HG03103 (cell line): ENCODE results near the gene PRSS58.

Experiments used
- ATAC-seq: cut with Tn5 transposase; IDR thresholded peaks from one replicate; pipeline ENCODE4 v1.9.1; 2021; ENCODE audit warnings: low read depth; ENCODE audit not compliant: unreplicated experiment

PRSS58 gene

DNA sequence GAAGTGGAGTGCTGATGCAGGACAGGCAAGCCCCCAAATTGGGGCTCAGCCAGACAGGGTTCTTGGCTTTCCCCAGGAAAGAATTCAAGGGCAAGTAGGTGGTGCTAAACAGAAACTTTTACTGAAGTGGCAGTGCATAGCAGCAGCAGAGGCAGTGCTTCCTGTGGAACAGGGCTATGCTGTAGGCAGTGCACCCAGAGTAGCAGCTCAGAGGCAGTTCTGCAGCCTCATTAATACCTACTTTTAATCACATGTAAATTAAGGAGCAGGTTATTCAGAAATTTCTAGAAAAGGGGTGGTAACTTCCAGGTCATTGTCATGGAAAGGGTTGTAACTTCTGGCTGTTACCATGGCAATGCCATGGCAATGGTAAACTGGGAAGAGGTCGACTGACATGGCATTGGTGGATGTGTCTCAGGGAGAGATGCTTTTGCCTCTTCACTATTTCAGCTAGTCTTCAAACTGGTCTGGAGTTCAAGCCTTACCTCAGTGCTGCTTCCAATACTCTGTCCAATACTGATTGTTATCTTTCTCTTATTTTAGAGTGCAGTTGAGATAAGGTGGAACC, 29.2 kb downstream of the PRSS58 start:
- no peak for ATAC-seq
